Testis (tissue), 2 donors: ENCODE measurements around the gene FBL.

Experiments
- CTCF ChIP-seq, 3 experiments: fragments of 450-650 bp in 2 of 3; fragments of 200-600 bp in 1 of 3; sonication (generic) in 1 of 3; IDR thresholded peaks; one replicate each; pipeline ENCODE4 v1.5.1; 2016 to 2019; ENCODE audit warnings: antibody characterized with exemption in 3 of 3, mild to moderate bottlenecking in 2 of 3, moderate library complexity in 1 of 3
- POLR2A ChIP-seq: fragments of 450-650 bp; IDR thresholded peaks from one replicate; pipeline ENCODE4 v1.6.1; 2017; ENCODE audit warnings: antibody characterized with exemption, mild to moderate bottlenecking, moderate library complexity

GRCh38 chr19:39852882-39853281 lies 6.7 kb upstream of the FBL start:
- no peak for TF ChIP-seq CTCF (IDR thresholded peaks at IDR 0.05)
- TF ChIP-seq POLR2A, result no peak
